DMS114 treated with DMSO at 0.1 percent for 48 hours (cell line): ENCODE data around the gene RPLP2.

ENCODE experiments used
- DNase-seq: peaks from one replicate; lab custom pipeline; 2025; ENCODE audit not compliant: unreplicated experiment; lab: John Stamatoyannopoulos, UW

Gene RPLP2

DNA sequence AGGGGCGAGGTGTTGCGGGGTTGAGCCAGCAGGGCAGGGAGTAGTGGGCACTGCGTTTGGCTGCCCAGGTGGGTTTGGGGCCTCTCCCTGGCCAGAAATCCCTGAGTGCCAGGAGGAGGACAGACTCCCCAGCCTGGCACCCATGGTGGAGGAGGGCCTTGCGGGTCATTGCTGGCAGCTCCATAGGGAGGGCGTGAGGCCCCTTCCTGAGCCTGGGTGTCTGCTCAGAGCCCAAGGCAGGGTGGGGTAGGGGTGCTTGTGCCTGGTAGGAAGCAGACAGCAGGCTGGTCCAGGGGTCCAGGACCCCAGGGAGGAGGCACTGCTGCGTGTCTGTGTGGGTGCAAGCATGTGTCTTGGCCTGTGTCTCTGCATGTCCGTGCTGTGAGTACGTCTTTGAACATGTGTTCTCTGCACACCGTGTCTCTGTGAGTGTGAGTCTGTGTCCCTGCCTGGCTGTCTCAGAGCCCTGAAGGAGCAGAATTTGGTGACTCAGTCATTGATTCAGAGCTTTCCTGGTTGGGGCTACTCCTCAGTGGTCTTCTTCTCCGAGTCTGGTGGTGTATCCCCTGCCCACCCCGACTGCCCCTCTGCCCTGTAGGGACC lies 36.8 kb downstream of the RPLP2 start:
- DNase-seq: no peak

- no peak for DNase-seq
These were observed 38.1 kb downstream of the RPLP2 start for GRCh38 chr11:847876-848275.

DNA sequence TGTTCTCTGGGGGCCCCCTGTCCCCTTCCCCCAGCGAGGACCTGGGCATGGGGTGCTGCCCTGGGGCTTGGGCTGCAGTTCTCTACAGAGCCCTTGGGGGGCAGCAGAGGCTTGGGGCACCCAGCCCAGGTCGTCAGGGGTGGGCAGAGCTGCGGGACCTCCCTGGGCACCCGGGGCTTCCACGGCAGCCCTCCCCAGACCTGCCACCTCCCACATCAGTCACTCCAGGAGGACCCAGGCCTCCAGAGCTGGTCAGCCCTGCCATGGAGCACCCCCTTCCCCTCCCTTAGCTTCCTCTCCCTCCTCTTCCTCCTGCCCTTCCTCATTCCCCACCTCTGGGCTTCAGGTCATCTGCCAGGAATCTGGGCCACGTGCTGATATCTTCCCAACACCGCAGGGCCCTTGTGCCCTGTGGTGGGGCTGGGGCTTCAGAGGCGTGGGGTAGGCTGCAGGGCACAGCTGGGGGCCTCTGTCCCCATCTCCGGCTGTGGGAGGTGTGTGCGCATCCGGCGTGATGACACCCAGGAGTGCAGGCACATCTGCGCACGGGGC lies 38.7 kb downstream of the RPLP2 start:
- no peak for DNase-seq

- DNase-seq: no peak
These were observed 39.5 kb downstream of the RPLP2 start for GRCh38 chr11:849104-849824.

- no peak for DNase-seq
These were observed 40.4 kb downstream of the RPLP2 start for GRCh38 chr11:849951-850774.

GRCh38 chr11:850775-851763 lies 41.3 kb downstream of the RPLP2 start:
- no peak for DNase-seq

GRCh38 chr11:852762-853161 lies 43.0 kb downstream of the RPLP2 start:
- no peak for DNase-seq

DNA sequence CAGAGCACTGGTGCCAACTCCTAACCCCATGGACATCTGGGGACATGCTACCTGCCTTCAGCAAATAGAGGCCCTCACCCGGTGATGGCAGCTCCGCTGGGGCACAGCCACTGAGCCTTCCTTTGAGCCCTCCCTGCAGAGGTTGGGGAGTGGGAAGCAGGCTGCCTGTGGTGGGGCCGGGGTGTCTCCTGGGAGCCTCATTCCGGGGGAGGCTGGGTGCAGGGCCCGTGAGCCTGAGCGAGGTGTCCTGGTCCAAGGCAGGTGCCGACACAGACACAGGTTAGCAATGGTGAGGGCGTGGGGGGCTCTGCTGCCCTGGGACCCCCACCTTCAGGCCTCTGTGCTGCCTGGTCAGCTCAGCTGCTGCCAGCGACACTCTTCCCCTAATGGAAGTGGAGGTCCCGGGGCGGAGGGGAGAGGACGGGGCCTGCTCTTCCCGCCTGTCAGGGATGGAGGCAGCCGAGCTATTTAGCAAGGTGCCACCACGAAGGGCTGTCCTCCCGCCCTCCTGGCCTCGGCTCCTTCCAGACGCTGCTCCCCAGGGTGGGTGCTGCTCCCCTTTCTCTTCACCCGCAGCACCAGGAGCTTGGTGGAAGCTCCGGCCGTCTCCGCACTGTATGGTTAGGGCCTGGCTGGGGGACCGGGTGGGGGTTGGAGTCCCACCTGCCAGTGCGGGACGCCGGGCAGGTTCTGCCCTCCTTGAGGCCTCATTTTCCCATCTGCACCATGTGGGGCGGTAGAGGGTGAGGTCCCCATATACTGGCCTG lies 44.1 kb downstream of the RPLP2 start:
- no peak for DNase-seq

DNA sequence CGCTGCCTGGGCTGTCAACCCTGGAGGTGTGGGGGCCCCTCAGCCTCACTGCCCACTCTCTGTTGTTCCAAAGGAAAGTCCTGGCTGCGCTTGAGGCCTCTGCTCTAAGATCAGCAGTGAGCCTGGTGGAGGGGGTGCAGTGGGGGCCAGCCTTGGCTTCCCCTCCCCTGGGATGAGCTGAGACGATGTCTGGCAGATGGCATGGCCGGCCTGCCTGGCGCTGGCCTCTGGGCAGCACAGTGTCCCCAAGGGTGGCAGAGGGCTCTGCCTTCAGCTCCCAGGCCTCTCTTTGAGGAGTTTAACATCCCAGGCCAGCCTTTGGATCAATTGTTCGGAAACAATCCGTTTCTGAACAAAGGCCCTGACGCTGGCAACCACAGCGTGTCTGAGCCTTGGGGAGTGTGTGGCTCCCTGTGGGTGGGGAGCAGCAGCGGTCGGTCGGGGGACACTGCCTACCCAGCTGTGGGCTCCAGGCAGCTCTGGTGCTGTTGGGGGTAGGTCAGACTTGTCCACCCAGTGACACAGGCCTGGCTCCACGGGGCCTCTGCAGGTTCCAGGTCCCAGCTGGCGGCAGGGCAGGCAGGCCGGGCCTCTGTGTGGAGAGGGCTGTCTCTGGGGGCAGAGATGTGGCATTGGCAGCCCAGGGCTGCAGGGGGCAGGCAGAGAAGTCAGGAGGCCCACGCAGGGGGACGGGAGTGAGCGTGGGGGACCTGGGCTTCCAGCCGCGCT lies 45.0 kb downstream of the RPLP2 start:
- DNase-seq: no peak

GRCh38 chr11:855330-855674 lies 45.5 kb downstream of the RPLP2 start:
- no peak for DNase-seq

DNA sequence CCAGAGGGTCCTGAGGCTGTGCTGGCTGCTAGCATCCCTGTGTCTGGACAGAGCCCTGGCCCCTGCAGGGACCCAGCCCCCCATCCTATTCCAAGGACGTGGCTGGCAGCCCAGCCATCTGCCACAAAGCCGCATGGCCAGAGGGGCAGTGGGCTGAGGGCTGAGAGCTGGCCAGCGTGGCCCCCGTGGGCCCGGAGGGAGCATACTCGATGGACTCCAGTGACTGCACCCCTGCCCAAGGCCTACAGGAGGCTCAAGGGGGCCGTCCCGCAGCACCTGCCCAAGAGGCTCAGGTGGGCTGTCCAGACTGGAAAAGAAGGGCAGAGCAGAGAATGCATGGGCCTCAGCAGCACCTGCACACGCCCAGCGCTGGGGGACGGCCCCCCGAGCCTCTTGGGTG lies 46.0 kb downstream of the RPLP2 start:
- no peak for DNase-seq

DNA sequence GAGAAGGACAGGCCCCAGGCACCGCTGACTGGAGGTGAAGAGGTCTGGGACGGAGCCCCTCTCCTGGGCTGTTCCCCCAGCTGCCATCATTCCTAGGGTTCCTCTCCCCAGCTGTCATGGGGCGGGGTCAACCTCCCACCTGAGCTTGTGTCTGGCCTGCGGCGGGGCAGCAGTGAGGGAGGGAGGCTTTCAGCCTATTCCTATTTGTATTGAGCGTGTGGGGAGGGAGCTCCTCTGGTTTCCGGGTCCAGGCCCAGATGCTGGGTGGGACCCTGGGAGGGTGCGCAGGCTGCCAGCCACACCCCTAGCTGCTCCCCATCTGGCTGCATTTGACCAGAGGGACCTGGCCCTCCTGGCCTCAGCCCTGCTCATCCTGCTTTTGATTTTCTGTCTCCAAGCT lies 46.6 kb downstream of the RPLP2 start:
- no peak for DNase-seq

DNA sequence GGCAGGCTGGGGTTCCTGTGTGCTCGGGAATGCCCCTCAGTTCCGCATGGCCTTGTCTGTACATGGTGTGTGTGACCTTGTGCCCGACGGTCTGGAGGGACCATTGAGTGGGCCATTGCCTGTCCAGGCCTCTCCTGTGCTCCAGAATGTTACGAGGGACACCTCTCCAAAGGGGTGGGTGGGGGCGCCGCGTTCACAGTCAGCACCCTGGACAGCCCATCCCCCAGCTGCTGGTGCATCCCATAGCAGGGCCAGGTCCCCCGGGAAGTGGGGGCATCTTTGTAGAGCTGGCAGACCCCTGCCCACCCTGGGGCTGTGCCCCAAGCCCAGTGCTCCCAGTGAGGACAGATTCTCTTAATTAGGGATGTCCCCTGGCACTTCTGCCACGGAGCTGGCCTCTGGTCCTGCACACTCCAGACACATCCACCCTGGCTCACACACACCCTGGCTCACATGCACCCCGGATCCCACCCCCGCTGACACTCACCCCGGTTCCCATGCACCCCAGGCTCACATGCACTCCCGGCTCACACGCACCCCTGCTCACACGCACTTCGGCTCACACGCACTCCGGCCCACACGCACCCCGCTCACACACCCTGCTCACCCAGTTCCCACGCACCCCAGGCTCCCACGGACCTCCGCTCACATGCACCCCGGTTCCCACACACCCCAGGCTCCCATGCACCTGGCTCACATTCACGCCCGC lies 48.4 kb downstream of the RPLP2 start:
- DNase-seq: no peak

DNA sequence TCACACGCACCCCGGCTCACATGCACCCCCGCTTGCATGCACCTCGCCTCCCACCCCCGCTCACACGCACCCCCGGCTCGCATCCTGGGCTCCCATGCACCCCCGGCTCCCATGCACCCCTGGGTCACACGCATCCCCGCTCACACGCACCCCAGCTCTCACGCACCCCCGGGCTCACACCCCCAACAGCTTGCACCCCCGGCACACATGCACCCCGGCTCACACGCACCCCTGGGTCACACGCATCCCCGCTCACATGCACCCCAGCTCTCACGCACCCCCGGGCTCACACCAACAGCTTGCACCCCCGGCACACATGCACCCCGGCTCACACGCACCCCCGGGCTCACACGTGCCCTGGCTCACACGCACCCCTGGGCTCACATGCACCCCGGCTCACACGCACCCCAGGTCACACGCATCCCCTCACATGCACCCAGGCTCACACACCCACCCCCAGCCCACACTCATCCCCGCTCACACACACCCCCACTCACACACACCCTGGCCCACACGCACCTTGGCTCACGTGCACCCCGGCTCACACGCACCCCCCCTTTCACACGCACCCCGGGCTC lies 49.1 kb downstream of the RPLP2 start:
- DNase-seq: no peak

DNA sequence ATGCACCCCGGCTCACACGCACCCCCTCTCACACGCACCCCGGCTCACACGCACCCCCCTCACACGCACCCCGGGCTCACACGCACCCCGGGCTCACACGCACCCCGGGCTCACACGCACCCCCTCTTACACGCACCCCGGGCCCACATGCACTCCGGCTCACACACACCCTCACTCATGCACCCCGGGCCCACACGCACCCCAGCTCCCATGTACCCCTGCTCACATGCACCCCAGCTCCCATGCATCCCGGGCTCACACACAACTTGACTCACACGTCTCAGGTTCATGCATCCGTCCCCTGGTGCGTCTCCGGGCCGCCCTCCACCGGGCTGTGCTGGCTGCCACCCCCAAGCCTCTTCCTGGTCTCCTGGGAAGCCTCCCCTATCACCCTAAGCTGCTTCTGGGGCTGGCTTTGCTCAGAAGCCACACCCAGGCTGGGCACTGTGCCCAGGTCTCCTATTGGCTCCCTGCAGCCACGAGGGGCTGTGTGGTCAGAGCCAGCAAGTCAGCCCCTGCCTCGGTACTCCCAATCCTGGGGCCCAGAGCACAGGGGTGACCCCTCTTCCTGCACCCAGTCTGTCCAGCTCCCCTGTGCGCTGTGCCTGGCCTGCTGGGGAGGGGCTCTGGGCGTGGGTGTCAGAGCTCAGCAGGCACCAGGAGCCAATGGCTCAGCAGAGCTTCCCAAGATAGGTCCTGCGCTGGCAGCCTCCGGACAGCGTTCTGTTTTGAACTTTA lies 49.8 kb downstream of the RPLP2 start:
- peak; percentile 24 for DNase-seq

- DNase-seq: no peak
These were observed 50.7 kb downstream of the RPLP2 start for GRCh38 chr11:860234-861104.

- no peak for DNase-seq
These were observed 51.3 kb downstream of the RPLP2 start for GRCh38 chr11:861105-861479.
